K562 (cell line): ENCODE data around the gene NTNG1. TPM values are rescaled to one million over a fixed set of nuclear protein-coding genes. Genes with fewer than 3 reads are reported as not detected.

ENCODE experiments used
- ATAC-seq: fragments of 200-7000 bp; cut with Tn5 transposase; 3 replicates; pipeline ENCODE4 v1.9.1; 2020; ENCODE audit warnings: moderate library complexity
- BruUV-seq: library from RNA; stranded (reverse); fragments of 400-500 nt; replicated peaks from 2 replicates; lab custom pipeline; 2021; lab: Mats Ljungman, UMichigan
- CTCF ChIA-PET: fragments of 300-600 bp; formaldehyde crosslinking; extraction: SDS; loops from one replicate; lab custom pipeline; 2021; ENCODE audit warnings: low intra/inter-chr PET ratio; lab: Yijun Ruan, JAX
- POLR2A ChIA-PET: fragments of 300-600, 350-650 bp; sonication (Branson Sonifier 250); formaldehyde crosslinking; extraction: SDS; loops from one replicate; lab custom pipeline; 2021; ENCODE audit warnings: antibody characterized with exemption, inconsistent platforms; lab: Yijun Ruan, JAX
- DNase-seq, 4 experiments: peaks; one replicate each; pipeline versions ENCODE4 v3.0.0 to v3.0.0-alpha.2; 2011 to 2018; ENCODE audit warnings: low spot score in 3 of 4, mixed read lengths in 3 of 4; ENCODE audit errors: extremely low read depth in 1 of 4
- FAIRE-seq: peaks from 2 replicates; lab custom pipeline; 2011; peaks lifted over from hg19 to GRCh38; lab: Jason Lieb, UNC
- H2AFZ ChIP-seq: 2 replicates; pipeline ENCODE4 v1.6.0; 2011; ENCODE audit warnings: low read depth, low read length, control low read depth, inconsistent platforms
- H3K27ac ChIP-seq: fragments of 200-600 bp; 3 replicates; pipeline ENCODE4 v1.8.0; 2011; ENCODE audit warnings: low read depth, mild to moderate bottlenecking, control low read depth, inconsistent platforms, low read length, moderate library complexity, mixed read lengths; ENCODE audit errors: extremely low read depth
- H3K27me3 ChIP-seq, 2 experiments: fragments of 300-600 bp in 1 of 2; 2 replicates in 1 of 2; 3 replicates in 1 of 2; pipeline versions ENCODE4 v1.6.0 to v1.8.0; 2011; ENCODE audit warnings: inconsistent platforms in 2 of 2, low read length in 2 of 2, mild to moderate bottlenecking in 1 of 2, mixed read lengths in 1 of 2, moderate library complexity in 1 of 2; ENCODE audit not compliant: control insufficient read depth in 2 of 2, insufficient read depth in 2 of 2
- H3K36me3 ChIP-seq: fragments of 300-600 bp; 3 replicates; pipeline ENCODE4 v1.8.0; 2011; ENCODE audit warnings: mild to moderate bottlenecking, low read length, inconsistent platforms; ENCODE audit not compliant: control insufficient read depth, insufficient read depth
- H3K4me1 ChIP-seq, 2 experiments: fragments of 200-600 bp in 1 of 2; replicated peaks in 1 of 2; 2 replicates in 1 of 2; 3 replicates in 1 of 2; pipeline versions ENCODE4 v1.5.1 to v1.8.0; 2011; ENCODE audit warnings: inconsistent platforms in 2 of 2, low read length in 2 of 2, mild to moderate bottlenecking in 1 of 2, mixed read lengths in 1 of 2, moderate library complexity in 1 of 2; ENCODE audit not compliant: control insufficient read depth in 2 of 2, insufficient read depth in 2 of 2
- H3K4me2 ChIP-seq: 2 replicates; pipeline ENCODE4 v1.6.1; 2011; ENCODE audit warnings: low read length, control low read depth, inconsistent platforms, mixed read lengths; ENCODE audit not compliant: insufficient read depth
- H3K4me3 ChIP-seq: fragments of 200-600 bp; sonication (generic), shearing (Covaris generic); 2 replicates; pipeline ENCODE4 v1.5.1; 2016; ENCODE audit warnings: control low read depth, inconsistent platforms
- H3K79me2 ChIP-seq: fragments of 200-600 bp; 3 replicates; pipeline ENCODE4 v1.8.0; 2011; ENCODE audit warnings: low read length, inconsistent platforms; ENCODE audit not compliant: control insufficient read depth, insufficient read depth
- H3K9ac ChIP-seq, 2 experiments: 2 replicates each; pipeline versions ENCODE4 v1.6.0 to v1.6.1; 2011; ENCODE audit warnings: low read depth in 2 of 2, low read length in 2 of 2, control low read depth in 1 of 2, inconsistent platforms in 1 of 2, mild to moderate bottlenecking in 1 of 2, mixed read lengths in 1 of 2; ENCODE audit not compliant: insufficient read depth in 1 of 2
- H3K9me1 ChIP-seq: one replicate; pipeline ENCODE4 v1.6.0; 2011; ENCODE audit warnings: inconsistent platforms, mild to moderate bottlenecking, low read length, moderate library complexity; ENCODE audit not compliant: control insufficient read depth, insufficient read depth
- H3K9me3 ChIP-seq: replicated peaks from 2 replicates; pipeline ENCODE4 v1.5.1; 2011; ENCODE audit warnings: low read depth, low read length, inconsistent platforms; ENCODE audit not compliant: control insufficient read depth, insufficient read depth
- H4K20me1 ChIP-seq: replicated peaks from 2 replicates; pipeline ENCODE4 v1.6.1; 2011; ENCODE audit warnings: low read length, inconsistent platforms, mixed read lengths; ENCODE audit not compliant: control insufficient read depth, insufficient read depth
- JUND ChIP-seq, 2 experiments: IDR thresholded peaks; 2 replicates in 1 of 2; 3 replicates in 1 of 2; pipeline ENCODE4 v1.6.1; 2011; ENCODE audit warnings: borderline replicate concordance in 2 of 2, low read depth in 2 of 2, low read length in 2 of 2, improper control_type of control experiment in 1 of 2, missing biosample characterization in 1 of 2, missing genetic modification characterization in 1 of 2, missing genetic modification reagents in 1 of 2
- NR4A1 ChIP-seq, 2 experiments: fragments of 250-450 bp in 1 of 2; fragments of 450-650 bp in 1 of 2; sonication (Bioruptor Pico) in 1 of 2; IDR thresholded peaks; 2 replicates each; pipeline versions ENCODE4 v1.4.0 to v1.6.1; 2016 to 2020; ENCODE audit warnings: mild to moderate bottlenecking in 2 of 2, missing compliant biosample characterization in 1 of 2, missing genetic modification characterization in 1 of 2, moderate library complexity in 1 of 2
- SPI1 ChIP-seq: IDR thresholded peaks from 2 replicates; pipeline ENCODE4 v1.6.1; 2011; ENCODE audit warnings: low read depth, low read length, control low read depth, borderline replicate concordance
- TBL1XR1 ChIP-seq, 2 experiments: IDR thresholded peaks; 2 replicates each; pipeline ENCODE4 v1.6.1; 2012; ENCODE audit warnings: improper control_type of control experiment in 2 of 2, low read length in 2 of 2, mild to moderate bottlenecking in 1 of 2
- WGBS: fragments of 100-300 bp; shearing (Covaris generic); methylation state at CpG from one replicate; pipeline ENCODE4 v1.1.6; 2016; ENCODE audit warnings: low coverage, mixed read lengths; ENCODE audit not compliant: insufficient coverage; ENCODE audit errors: missing lambda C conversion rate; 5-methylcytosine and 5-hydroxymethylcytosine counted together
- in situ Hi-C: fragments of 300-500 bp; cut with MboI; formaldehyde crosslinking; loops from 4 replicates; pipeline ENCODE4 v1.15.0; 2018; ENCODE audit warnings: inconsistent platforms, mixed read lengths
- intact Hi-C: fragments of 100-400 bp; cut with micrococcal nuclease; formaldehyde crosslinking; loops from 2 replicates; pipeline ENCODE4 v1.14.2; 2022
- polyA plus RNA-seq, 8 experiments: library from polyadenylated mRNA; depleted of rRNA in 4 of 8; stranded (reverse) in 5 of 8; unstranded in 3 of 8; fragments of >200 nt; fragmentation: Nextera tagmentation in 2 of 8; fragmentation: Illumina TruSeq in 1 of 8; extraction: Ambion mirVana in 2 of 8; extraction: Trizol in 1 of 8; gene quantifications; 2 replicates each; pipeline versions ENCODE4 v1.2.1 to v1.2.3, GENCODE V29; 2011 to 2014; ENCODE audit warnings: inconsistent platforms in 1 of 8, missing spikeins in 1 of 8
- total RNA-seq, 7 experiments: library from RNA; depleted of rRNA in 6 of 7; stranded (reverse); fragments of >200 nt in 6 of 7; fragmentation: Illumina TruSeq in 2 of 7; extraction: Trizol in 2 of 7; gene quantifications; 2 replicates each; pipeline versions ENCODE4 v1.2.1 to v1.2.3, GENCODE V29; 2011 to 2021; ENCODE audit warnings: low replicate concordance in 1 of 7
- TF ChIP-seq, protein P1 (sequence below): sonication (generic); formaldehyde crosslinking; IDR thresholded peaks from 2 replicates; pipeline ENCODE4 v1.8.0; 2022; ENCODE audit warnings: mild to moderate bottlenecking, missing genetic modification reagents
- TF ChIP-seq, protein P2 (sequence below): IDR thresholded peaks from 2 replicates; pipeline ENCODE4 v1.6.1; 2012; ENCODE audit warnings: low read depth, low read length, improper control_type of control experiment, borderline replicate concordance
- TF ChIP-seq, protein P3 (sequence below), 2 experiments: fragments of 450-650 bp; conservative IDR thresholded peaks; 2 replicates each; pipeline ENCODE4 v1.6.1; 2017; ENCODE audit warnings: mild to moderate bottlenecking in 2 of 2, moderate library complexity in 2 of 2

The NTNG1 gene
- total and polyA plus RNA-seq, 9 of the 15 experiments (the other 6 are each of a cell fraction or from before 2014, with no cell fraction given) = not detected

DNA sequence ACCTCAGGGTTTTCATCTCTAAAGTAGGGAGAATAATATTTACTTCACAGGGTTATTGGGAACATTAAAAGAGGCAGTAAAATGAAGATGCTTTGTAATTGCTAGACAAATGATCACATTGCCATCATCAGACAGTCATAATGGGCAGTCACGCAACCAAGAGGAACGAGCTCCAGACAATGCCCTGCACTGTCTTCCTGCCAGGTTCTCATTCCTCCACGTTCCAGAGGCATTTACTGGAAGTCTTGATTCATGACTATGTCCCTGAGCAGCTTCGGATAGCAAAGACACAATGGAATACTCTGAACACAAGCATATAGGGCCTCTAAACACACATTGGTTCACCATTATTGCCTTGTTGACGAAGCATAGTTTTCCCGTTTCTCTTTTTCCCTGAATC lies 389.7 kb downstream of the NTNG1 start:
- in situ Hi-C loops = no loop called here
- H3K27me3 ChIP-seq = no peaks in the 10 kb centered on the region; a peak in 1 of 5 replicates
- TF ChIP-seq TBL1XR1 (IDR thresholded peaks at IDR 0.05; ENCODE audit: low read length in 2 of 2) = no peak
- TF ChIP-seq, protein P1, sequence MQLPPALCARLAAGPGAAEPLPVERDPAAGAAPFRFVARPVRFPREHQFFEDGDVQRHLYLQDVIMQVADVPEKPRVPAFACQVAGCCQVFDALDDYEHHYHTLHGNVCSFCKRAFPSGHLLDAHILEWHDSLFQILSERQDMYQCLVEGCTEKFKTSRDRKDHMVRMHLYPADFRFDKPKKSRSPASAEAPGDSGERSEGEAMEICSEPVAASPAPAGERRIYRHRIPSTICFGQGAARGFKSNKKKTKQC (CRISPR knock-in tag) = no peak
- TF ChIP-seq, protein P2, sequence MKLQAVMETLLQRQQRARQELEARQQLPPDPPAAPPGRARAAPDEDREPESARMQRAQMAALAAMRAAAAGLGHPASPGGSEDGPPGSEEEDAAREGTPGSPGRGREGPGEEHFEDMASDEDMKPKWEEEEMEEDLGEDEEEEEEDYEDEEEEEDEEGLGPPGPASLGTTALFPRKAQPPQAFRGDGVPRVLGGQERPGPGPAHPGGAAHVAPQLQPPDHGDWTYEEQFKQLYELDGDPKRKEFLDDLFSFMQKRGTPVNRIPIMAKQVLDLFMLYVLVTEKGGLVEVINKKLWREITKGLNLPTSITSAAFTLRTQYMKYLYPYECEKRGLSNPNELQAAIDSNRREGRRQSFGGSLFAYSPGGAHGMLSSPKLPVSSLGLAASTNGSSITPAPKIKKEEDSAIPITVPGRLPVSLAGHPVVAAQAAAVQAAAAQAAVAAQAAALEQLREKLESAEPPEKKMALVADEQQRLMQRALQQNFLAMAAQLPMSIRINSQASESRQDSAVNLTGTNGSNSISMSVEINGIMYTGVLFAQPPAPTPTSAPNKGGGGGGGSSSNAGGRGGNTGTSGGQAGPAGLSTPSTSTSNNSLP = no peak
- TF ChIP-seq, protein P3, sequence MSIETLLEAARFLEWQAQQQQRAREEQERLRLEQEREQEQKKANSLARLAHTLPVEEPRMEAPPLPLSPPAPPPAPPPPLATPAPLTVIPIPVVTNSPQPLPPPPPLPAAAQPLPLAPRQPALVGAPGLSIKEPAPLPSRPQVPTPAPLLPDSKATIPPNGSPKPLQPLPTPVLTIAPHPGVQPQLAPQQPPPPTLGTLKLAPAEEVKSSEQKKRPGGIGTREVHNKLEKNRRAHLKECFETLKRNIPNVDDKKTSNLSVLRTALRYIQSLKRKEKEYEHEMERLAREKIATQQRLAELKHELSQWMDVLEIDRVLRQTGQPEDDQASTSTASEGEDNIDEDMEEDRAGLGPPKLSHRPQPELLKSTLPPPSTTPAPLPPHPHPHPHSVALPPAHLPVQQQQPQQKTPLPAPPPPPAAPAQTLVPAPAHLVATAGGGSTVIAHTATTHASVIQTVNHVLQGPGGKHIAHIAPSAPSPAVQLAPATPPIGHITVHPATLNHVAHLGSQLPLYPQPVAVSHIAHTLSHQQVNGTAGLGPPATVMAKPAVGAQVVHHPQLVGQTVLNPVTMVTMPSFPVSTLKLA (conservative IDR thresholded peaks at IDR 0.05) = no peak
- no peak for TF ChIP-seq SPI1
- no peak for TF ChIP-seq JUND (IDR thresholded peaks at IDR 0.05; ENCODE audit: borderline replicate concordance, low read depth, low read length)
- TF ChIP-seq JUND (tag; IDR thresholded peaks at IDR 0.05; ENCODE audit: borderline replicate concordance, low read depth, low read length) = no peak
- no peak for TF ChIP-seq NR4A1 (CRISPR knock-in tag; IDR thresholded peaks at IDR 0.05)
- TF ChIP-seq NR4A1 (tag; IDR thresholded peaks at IDR 0.05) = no peak
- TF ChIP-seq, all 486 proteins: peak for 0

More for the DNA sequence above, 389.7 kb downstream of the NTNG1 start:
- Histone ChIP-seq H4K20me1 (no peaks in the 10 kb centered on the region), H3K79me2 (no peaks in the 10 kb centered on the region), H2AFZ (no peak overlapping the region), H3K4me2 (no peak overlapping the region), H3K4me1 (no peaks in the 10 kb centered on the region), H3K9me3 (no peaks in the 10 kb centered on the region), H3K27ac (no peak overlapping the region), H3K4me3 (no peak overlapping the region), H3K36me3 (no peaks in the 10 kb centered on the region), H3K9me1 (no peaks in the 10 kb centered on the region), H3K9ac (no peak overlapping the region)
- ChIA-PET POLR2A (no interaction called here), CTCF (no interaction called here)
- intact Hi-C loops = no loop called here
- FAIRE-seq (no peak), ATAC-seq (no peak), DNase-seq (no peak)
- BruUV-seq = no TSS peak
- 0% methylated on average over 6 of the region's 6 CpGs for WGBS
